Hematopoietic multipotent progenitor cell treated with erythropoietin and hydrocortisone succinate and interleukin-3 and kit ligand, for 17 days (in vitro differentiated cells): ENCODE data around the gene CCBE1.

Experiments
- DNase-seq: peaks from one replicate; pipeline ENCODE4 v3.0.0-alpha.2; 2015; ENCODE audit warnings: low spot score

Gene CCBE1

GRCh38 chr18:59393381-59393780 lies 303.8 kb downstream of the CCBE1 start:
- no peak for DNase-seq

- no peak for DNase-seq
Measured at GRCh38 chr18:59388817-59389216, 308.4 kb downstream of the CCBE1 start.

DNA sequence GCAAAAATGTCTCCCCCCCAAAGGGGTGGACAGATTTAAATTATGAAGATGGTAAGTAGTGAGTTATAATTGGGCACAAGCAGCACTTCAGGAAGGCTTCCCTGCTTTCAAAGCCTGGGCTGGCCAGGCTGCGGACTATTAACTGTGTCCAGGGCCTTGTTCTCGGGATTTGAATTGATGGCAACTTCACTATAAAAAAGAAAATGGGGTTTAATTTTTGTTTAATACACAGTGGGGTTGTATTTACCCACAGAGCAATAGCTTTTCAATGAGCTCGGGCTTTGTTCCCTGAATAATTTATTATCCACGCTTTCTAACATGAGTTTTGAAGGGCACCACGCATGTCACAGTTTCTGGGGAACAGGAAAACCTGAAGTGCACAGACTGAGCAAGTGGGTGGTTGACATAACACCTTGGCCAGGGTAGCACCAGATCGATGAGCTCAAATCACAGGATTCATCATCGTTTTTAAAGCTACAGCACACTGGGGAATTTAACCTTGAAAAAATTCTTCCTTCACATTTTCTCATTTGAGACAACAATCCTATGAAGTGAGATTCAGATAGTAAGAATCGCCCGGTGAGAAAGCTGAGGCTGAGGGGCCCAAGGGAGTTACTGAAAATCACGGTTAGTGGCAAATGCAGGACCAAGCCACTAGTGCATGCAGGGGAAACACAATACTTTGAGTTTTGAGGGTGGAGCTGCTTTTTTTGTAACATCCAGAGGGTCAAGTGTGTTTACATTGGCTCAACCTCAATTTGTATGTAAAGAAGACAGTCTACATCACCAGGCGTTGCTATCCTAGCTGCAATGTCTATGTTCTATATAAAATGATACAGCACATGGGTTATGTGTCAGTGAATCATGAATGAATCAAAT lies 309.3 kb downstream of the CCBE1 start:
- DNase-seq = no peak

DNA sequence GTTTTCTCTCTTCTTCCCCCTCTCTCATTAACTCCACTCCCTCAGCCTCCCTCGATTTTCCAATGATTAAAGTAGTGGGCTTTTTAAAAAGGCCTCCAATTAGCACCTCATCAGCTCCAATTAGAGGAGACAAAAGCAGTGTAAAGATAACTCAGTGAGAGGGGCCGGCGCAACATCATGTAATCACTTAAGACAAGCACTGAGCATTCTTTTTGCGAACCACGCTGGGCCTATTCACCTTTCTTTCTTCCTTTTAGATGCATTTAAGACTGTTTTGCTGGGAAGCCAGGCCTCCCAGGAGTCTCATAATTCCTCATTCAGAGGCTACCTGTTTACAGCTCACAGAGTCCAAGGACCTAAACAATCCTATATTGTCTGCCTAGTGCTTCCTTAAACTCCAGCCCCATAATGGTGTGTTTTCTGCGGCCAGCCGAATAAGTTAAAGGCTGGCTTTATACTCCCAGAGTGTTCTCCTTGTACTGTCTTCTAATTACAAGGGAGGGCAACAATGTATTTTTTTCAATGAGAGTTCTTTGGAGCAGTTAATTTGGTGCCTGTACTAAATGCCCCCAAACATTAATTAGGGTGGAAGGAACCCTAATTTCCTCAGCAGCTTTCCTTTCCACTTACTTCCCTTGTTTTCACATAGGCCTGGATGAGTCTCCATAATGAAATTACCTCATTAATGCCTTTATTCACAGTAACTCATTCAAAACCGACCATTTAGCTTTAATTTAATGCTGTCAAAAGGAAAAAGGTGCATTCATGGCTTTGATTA lies 310.1 kb downstream of the CCBE1 start:
- DNase-seq = no peak

GRCh38 chr18:59385191-59385590 lies 312.0 kb downstream of the CCBE1 start:
- no peak for DNase-seq

- DNase-seq = no peak
Measured at GRCh38 chr18:59383851-59384250, 313.4 kb downstream of the CCBE1 start.

GRCh38 chr18:59382383-59382782 lies 314.8 kb downstream of the CCBE1 start:
- no peak for DNase-seq

DNA sequence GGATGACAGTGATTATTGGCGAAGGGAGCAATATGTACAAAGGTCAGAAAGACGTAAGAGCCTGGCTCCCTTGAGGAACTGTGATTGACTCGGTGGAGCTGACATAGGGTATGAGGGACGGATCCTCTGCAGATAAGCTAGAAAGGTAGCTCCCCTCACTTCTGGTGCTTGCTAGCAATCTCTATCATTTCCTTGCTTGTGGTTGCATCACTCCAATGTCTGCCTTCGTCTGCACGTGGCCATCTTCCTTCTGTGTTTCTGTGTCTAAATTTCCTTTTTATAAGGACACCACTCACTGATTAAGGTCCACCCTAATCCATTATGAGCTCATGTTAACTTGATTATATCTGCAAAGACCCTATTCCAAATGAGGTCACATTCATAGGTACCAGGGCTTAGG lies 315.3 kb downstream of the CCBE1 start:
- no peak for DNase-seq
